Measurements from ENCODE around the gene NHLRC4. TPM values are rescaled to one million over a fixed set of nuclear protein-coding genes. Genes with fewer than 3 reads are reported as not detected.

The NHLRC4 gene
- total and polyA plus RNA-seq, 2 of the 13 experiments (the other 11 are each of a cell fraction or from before 2014, with no cell fraction given), result 0.40 to 0.59 TPM

GRCh38 chr16:585351-585750 is 18.5 kb downstream of the NHLRC4 start (continued):
- TF ChIP-seq ZNF691 (CRISPR knock-in tag; IDR thresholded peaks at IDR 0.05; ENCODE audit: borderline replicate concordance, low read depth) (no peak; the same call in 1 of the 2 replicates), POGK (CRISPR knock-in tag; conservative IDR thresholded peaks at IDR 0.05) (no peak), THYN1 (CRISPR knock-in tag; IDR thresholded peaks at IDR 0.05; ENCODE audit: borderline replicate concordance, low read depth) (no peak), GFI1 (CRISPR knock-in tag; IDR thresholded peaks at IDR 0.05; ENCODE audit: borderline replicate concordance) (no peak), TP53 (CRISPR knock-in tag; conservative IDR thresholded peaks at IDR 0.05) (no peak), REXO4 (CRISPR knock-in tag; IDR thresholded peaks at IDR 0.05; ENCODE audit: borderline replicate concordance) (no peak), ATAD3A (CRISPR knock-in tag; IDR thresholded peaks at IDR 0.05) (no peak), ZNF790 (CRISPR knock-in tag; IDR thresholded peaks at IDR 0.05; ENCODE audit: borderline replicate concordance) (no peak), ZNF563 (CRISPR knock-in tag; IDR thresholded peaks at IDR 0.05) (0 out of 2 replicates have a peak, but pooled peaks have one; percentile 52), POGZ (CRISPR knock-in tag; IDR thresholded peaks at IDR 0.05) (no peak), ZNF841 (CRISPR knock-in tag; IDR thresholded peaks at IDR 0.05; ENCODE audit: borderline replicate concordance) (no peak), SAP130 (CRISPR knock-in tag; IDR thresholded peaks at IDR 0.05; ENCODE audit: low read depth) (0 out of 2 replicates have a peak, but pooled peaks have one; percentile 30), NR2F1 (CRISPR knock-in tag; IDR thresholded peaks at IDR 0.05) (peak; percentile 22 to 80; a peak in 3 of 4 replicates), ZBTB7A (CRISPR knock-in tag; IDR thresholded peaks at IDR 0.05) (no peak), ATRX (CRISPR knock-in tag; IDR thresholded peaks at IDR 0.05; ENCODE audit: borderline replicate concordance) (no peak), MATR3 (CRISPR knock-in tag; IDR thresholded peaks at IDR 0.05) (no peak), BHLHE40 (IDR thresholded peaks at IDR 0.05; ENCODE audit: low read length) (no peak), MBD4 (IDR thresholded peaks at IDR 0.05; ENCODE audit: borderline replicate concordance, low read length) (no peak), ZNF280B (CRISPR knock-in tag; IDR thresholded peaks at IDR 0.05; ENCODE audit: borderline replicate concordance) (no peak), DDIT3 (CRISPR knock-in tag; IDR thresholded peaks at IDR 0.05) (no peak), GPBP1L1 (CRISPR knock-in tag; IDR thresholded peaks at IDR 0.05) (no peak), CSRNP1 (CRISPR knock-in tag; IDR thresholded peaks at IDR 0.05) (no peak), HIVEP1 (CRISPR knock-in tag; IDR thresholded peaks at IDR 0.05) (peak; percentile 57; the same call in 1 of the 2 replicates), MED1 (CRISPR knock-in tag; IDR thresholded peaks at IDR 0.05) (no peak)
